PFSK-1 (cell line): ENCODE results near the gene LRRC7.

Source experiments
- FOXP2 ChIP-seq: optimal IDR thresholded peaks from 2 replicates; pipeline ENCODE3; 2011; ENCODE audit warnings: borderline replicate concordance, control low read depth, inconsistent platforms; ENCODE audit not compliant: insufficient read depth; ENCODE audit errors: extremely low read length, extremely low read depth
- POLR2AphosphoS5 ChIP-seq: IDR thresholded peaks from 2 replicates; pipeline ENCODE4 v1.6.1; 2012; ENCODE audit warnings: low read depth, mild to moderate bottlenecking, control low read depth, low read length, moderate library complexity
- SIN3A ChIP-seq: IDR thresholded peaks from 2 replicates; pipeline ENCODE4 v1.6.1; 2012; ENCODE audit warnings: mild to moderate bottlenecking, low read length, moderate library complexity, borderline replicate concordance; ENCODE audit not compliant: insufficient read depth
- TAF1 ChIP-seq: IDR thresholded peaks from 2 replicates; pipeline ENCODE4 v1.6.1; 2012; ENCODE audit warnings: low read length, control low read depth, borderline replicate concordance; ENCODE audit not compliant: insufficient read depth
- TF ChIP-seq, protein P1 (sequence below), 2 experiments: IDR thresholded peaks; 2 replicates each; pipeline versions ENCODE4 v1.6.1 to v1.8.0; 2011 to 2012; ENCODE audit warnings: low read depth in 2 of 2, low read length in 2 of 2, control low read depth in 1 of 2, inconsistent platforms in 1 of 2, mild to moderate bottlenecking in 1 of 2, moderate library complexity in 1 of 2; ENCODE audit not compliant: insufficient read depth in 1 of 2

Gene LRRC7

DNA sequence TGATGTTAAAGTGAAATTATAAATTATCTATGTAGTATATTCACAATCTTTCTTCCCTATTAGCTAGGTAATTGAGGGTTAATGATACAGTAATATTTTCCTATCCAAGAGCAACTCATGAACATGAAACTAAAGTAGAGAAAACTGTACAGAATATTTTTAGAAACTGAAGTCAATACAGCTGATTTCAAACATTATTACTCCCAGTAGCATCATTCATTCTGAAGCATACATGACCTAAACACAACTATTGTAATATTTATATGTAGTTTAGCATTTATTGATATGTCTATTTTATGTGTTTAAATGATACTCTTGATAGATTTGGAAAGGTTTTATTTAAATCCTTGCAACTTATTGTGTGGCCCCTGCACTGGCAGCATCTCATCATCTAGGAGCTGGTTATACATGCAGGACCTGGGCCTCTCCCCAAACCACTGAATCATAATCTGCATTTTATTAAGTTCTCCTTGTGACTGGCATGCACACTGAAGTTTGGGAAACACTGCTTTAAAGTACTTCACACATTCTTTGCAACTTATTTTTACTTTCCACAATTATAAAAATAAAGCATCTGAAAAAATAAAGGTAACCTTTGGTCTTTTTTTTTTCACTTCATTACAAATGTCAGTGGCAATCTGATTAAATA, 437.8 kb downstream of the LRRC7 start:
- TF ChIP-seq SIN3A, result no peak
- no peak for TF ChIP-seq TAF1
- no peak for TF ChIP-seq FOXP2
- TF ChIP-seq, protein P1, sequence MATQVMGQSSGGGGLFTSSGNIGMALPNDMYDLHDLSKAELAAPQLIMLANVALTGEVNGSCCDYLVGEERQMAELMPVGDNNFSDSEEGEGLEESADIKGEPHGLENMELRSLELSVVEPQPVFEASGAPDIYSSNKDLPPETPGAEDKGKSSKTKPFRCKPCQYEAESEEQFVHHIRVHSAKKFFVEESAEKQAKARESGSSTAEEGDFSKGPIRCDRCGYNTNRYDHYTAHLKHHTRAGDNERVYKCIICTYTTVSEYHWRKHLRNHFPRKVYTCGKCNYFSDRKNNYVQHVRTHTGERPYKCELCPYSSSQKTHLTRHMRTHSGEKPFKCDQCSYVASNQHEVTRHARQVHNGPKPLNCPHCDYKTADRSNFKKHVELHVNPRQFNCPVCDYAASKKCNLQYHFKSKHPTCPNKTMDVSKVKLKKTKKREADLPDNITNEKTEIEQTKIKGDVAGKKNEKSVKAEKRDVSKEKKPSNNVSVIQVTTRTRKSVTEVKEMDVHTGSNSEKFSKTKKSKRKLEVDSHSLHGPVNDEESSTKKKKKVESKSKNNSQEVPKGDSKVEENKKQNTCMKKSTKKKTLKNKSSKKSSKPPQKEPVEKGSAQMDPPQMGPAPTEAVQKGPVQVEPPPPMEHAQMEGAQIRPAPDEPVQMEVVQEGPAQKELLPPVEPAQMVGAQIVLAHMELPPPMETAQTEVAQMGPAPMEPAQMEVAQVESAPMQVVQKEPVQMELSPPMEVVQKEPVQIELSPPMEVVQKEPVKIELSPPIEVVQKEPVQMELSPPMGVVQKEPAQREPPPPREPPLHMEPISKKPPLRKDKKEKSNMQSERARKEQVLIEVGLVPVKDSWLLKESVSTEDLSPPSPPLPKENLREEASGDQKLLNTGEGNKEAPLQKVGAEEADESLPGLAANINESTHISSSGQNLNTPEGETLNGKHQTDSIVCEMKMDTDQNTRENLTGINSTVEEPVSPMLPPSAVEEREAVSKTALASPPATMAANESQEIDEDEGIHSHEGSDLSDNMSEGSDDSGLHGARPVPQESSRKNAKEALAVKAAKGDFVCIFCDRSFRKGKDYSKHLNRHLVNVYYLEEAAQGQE (IDR thresholded peaks at IDR 0.05; ENCODE audit: insufficient read depth in 1 of 2, low read depth in 2 of 2, low read length in 2 of 2), result no peak
- no peak for TF ChIP-seq POLR2AphosphoS5

- TF ChIP-seq FOXP2, result no peak
Observed at GRCh38 chr1:70008660-70009059, 440.9 kb downstream of the LRRC7 start.

GRCh38 chr1:70017770-70018169, 450.0 kb downstream of the LRRC7 start:
- no peak for TF ChIP-seq POLR2AphosphoS5
- TF ChIP-seq, protein P1 (IDR thresholded peaks at IDR 0.05; ENCODE audit: insufficient read depth in 1 of 2, low read depth in 2 of 2, low read length in 2 of 2), result no peak

DNA sequence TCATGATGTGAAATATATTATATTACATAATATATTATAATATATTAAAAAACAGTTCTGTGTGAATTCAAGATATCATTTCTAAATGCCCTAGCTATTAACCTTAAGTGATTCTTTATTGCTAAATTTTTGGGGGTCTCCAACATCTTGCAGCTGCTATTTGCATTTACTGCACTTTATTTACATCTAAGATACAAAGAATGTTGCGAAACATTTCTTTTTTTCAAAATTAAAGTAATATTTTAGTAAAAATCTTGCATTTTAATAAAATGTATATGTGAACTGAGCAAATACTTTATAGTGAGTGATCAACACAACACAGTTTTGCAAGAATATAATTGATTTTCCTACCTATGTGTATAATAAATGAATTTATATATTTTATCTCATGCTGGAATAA, 456.6 kb downstream of the LRRC7 start:
- TF ChIP-seq SIN3A, result no peak
- TF ChIP-seq TAF1, result no peak
- TF ChIP-seq POLR2AphosphoS5, result no peak
- TF ChIP-seq, protein P1 (IDR thresholded peaks at IDR 0.05; ENCODE audit: insufficient read depth in 1 of 2, low read depth in 2 of 2, low read length in 2 of 2), result no peak
- TF ChIP-seq FOXP2, result no peak

DNA sequence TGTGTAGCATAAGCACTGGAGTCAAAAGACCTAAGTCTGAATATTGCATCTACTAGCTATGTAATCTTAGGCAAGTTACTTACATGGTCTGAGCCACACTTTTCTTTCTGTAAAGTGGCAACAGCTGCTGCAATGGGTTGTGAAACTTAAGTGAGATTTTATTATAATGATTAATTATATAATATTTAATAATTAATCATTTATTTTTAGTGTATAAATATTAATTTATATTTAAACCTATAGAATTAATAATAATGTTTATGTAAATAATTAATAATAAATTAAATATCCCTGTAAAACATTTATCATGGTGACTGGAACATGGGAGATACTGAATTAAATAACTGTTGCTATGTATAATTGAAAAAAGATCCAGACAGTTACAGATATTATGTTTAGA, 457.3 kb downstream of the LRRC7 start:
- TF ChIP-seq SIN3A (no peak), FOXP2 (no peak), TAF1 (no peak), POLR2AphosphoS5 (no peak)
- TF ChIP-seq, protein P1 (IDR thresholded peaks at IDR 0.05; ENCODE audit: insufficient read depth in 1 of 2, low read depth in 2 of 2, low read length in 2 of 2), result no peak
